SK-N-SH treated with all-trans-retinoic acid at 6 μM for 48 hours (cell line): ENCODE data around the gene FLRT2.

ENCODE experiments used
- ARNTL ChIP-seq: fragments of 450-650 bp; formaldehyde crosslinking; IDR thresholded peaks from 2 replicates; pipeline ENCODE4 v1.5.0; 2020; ENCODE audit warnings: low read depth, mild to moderate bottlenecking, moderate library complexity, borderline replicate concordance
- ESRRG ChIP-seq: fragments of 250-450 bp; sonication (Bioruptor Pico); IDR thresholded peaks from 2 replicates; pipeline ENCODE4 v1.6.1; 2021; ENCODE audit warnings: mild to moderate bottlenecking
- POU6F1 ChIP-seq: fragments of 250-450 bp; sonication (Bioruptor Pico); IDR thresholded peaks from 2 replicates; pipeline ENCODE4 v1.8.0; 2021; ENCODE audit warnings: low read depth, mild to moderate bottlenecking, moderate library complexity, borderline replicate concordance
- PPARA ChIP-seq: fragments of 250-450 bp; sonication (Bioruptor Pico); IDR thresholded peaks from 2 replicates; pipeline ENCODE4 v1.5.0; 2020; ENCODE audit warnings: mild to moderate bottlenecking, borderline replicate concordance
- TCF4 ChIP-seq: fragments of 250-450 bp; sonication (Bioruptor Pico); IDR thresholded peaks from 2 replicates; pipeline ENCODE4 v1.8.0; 2021; ENCODE audit warnings: mild to moderate bottlenecking, moderate library complexity, borderline replicate concordance

GRCh38 chr14:85616886-85617285, 86.9 kb downstream of the FLRT2 start:
- TF ChIP-seq POU6F1 (CRISPR knock-in tag) (no peak), PPARA (no peak), ARNTL (CRISPR knock-in tag) (no peak), TCF4 (CRISPR knock-in tag) (no peak), ESRRG (no peak)
